Kidney tubule cell (primary cell): ENCODE data around the gene SH3RF1.

ENCODE experiments used
- DNase-seq: peaks from one replicate; pipeline ENCODE4 v3.0.0-alpha.2; 2018; ENCODE audit warnings: low spot score

SH3RF1 gene

GRCh38 chr4:169163495-169163894, 107.3 kb downstream of the SH3RF1 start:
- DNase-seq = no peak

DNA sequence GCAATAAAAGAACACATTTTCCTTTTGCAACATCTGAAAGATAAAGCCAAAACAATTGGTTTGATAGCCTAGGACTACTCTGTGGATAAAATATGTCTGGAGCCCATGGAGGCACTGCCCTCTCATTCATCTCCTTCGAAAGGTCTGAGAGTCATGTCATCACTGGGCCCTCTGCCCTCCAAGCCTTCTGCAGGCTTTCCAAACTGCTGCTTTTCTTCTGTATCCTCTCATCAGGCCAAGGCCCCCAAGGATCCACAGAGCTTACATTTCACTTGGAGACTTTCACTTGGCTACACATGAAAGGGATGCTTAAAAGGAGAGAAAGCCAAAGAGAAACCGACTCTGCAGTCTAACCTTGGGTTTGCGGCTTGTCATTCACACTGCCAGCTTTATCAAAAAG, 109.9 kb downstream of the SH3RF1 start:
- no peak for DNase-seq

- peak; percentile 66 for DNase-seq
Measured at GRCh38 chr4:169159624-169160171, 111.1 kb downstream of the SH3RF1 start.

DNA sequence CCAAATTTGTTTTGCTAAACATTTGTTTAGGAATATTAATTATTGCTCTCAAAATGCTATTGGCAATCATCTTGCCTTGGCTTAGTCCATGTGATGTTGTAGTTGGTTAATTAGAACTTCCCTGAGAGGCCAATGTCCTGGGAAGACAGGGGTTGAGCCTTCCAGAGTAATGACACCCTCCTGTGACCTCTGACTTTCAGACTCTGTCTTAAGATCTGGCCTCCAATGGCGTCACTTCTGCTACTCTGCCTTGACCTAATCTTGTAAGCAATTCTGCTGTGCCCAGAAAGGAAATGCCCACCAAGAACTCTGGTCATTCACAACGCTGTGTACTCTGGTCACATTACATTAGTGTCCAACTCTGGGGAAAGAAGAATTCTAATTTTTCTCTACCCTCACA, 111.9 kb downstream of the SH3RF1 start:
- no peak for DNase-seq

DNA sequence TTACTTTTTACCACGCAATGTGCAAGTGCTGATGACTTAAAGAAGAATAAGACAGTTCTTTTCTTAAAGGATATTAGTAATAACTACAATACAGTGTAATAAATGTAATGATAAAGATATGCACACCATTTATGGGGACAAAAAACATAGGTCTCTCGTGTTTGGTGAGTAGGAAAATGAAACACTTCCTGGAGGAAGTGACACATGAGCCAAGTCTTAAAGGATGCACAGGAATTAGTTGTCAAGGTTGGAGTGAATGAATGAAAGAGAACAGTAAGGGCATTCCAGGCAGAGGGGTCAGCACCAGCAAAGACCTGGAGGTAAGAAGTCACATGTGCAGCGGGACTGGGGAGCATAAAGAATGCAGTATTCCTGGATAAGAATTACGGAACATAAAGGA, 112.7 kb downstream of the SH3RF1 start:
- DNase-seq = peak; percentile 39

GRCh38 chr4:169156392-169156791, 114.4 kb downstream of the SH3RF1 start:
- DNase-seq = no peak

- DNase-seq = no peak
Measured at GRCh38 chr4:169154121-169154520, 116.6 kb downstream of the SH3RF1 start.

DNA sequence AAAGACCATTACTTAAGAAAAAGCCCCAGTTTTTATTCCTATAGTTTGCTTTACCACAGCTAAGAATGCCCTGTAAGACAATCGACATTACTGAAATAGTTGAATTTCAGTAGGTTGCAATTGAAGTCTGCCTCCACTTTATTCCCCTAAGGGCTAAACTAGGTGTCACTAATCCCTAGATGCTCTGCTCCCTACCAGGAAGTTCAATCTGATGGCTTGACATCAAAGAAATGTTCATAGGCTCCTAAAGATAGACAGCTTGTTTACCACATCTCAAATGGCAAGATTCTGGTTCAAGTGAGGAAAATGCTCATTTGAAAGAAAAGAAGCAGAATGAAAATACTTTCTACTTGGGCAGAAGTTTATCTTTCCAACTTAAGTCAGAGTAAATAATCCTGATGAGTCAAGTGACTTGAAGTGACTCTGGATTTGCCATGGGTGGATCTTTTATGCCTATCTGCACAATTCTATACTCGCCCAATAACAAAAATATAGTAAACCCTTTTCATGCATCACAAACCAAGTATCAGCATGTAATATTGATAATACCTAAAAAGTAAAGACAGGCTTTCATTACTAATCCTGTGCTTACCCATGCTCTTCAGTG, 117.2 kb downstream of the SH3RF1 start:
- no peak for DNase-seq

GRCh38 chr4:169152899-169153298, 117.9 kb downstream of the SH3RF1 start:
- DNase-seq = no peak

GRCh38 chr4:169152098-169152497, 118.7 kb downstream of the SH3RF1 start:
- DNase-seq = no peak

DNA sequence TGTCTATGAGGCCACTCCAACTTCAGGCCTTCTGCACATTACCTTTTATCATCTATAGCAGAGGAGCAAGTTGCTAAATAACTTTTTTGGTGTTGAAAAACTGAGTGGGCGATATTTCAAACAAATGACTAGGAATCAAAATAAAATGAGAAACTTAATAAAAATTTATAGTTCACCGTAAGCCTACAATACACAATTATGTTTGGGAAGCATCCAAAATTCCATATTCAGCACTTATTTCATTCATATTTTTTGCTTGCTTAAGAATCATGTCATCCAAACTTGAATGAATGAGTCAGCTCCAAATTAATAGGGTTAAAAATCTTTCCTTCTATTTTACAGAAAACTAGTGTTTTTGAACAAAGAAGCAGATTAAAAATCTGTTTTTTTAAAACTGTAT, 119.1 kb downstream of the SH3RF1 start:
- DNase-seq = no peak

DNA sequence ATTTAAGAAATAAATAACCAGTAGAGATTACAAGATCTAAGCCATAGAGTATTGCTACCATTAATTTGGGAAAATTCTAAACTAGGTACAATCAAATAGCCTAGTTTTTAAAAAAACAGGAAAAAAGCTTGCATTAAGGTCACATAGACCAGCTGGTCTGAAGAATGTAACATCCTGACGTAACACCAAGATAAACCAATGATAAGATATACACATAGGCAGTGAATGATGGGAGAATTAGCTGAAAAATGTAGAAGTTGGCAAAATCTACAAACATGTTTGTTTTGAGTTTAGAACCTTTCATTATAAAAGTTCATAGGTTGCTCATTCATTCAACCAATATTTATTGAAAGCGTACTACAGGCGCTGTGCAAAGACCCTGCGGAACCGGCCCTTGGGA, 120.0 kb downstream of the SH3RF1 start:
- DNase-seq = no peak

GRCh38 chr4:169148885-169149284, 121.9 kb downstream of the SH3RF1 start:
- no peak for DNase-seq

DNA sequence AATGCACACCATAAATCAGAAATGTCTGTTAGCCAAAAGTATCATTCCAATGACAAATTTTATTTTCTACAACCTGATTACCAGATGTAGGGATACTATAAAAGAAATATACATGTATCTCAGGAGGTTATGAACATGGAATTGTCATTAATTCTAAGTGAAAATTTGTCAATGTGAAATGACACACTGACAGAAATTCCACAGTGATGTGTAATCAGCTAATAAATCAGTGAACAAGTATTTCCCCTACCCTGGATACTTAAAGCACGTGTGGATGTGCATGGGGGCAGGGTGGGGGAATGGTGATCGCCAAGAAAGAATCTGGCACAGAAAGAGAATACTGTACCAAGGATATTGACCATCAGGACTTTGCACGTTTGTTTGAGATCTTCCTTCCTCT, 123.6 kb downstream of the SH3RF1 start:
- peak; percentile 82 for DNase-seq

DNA sequence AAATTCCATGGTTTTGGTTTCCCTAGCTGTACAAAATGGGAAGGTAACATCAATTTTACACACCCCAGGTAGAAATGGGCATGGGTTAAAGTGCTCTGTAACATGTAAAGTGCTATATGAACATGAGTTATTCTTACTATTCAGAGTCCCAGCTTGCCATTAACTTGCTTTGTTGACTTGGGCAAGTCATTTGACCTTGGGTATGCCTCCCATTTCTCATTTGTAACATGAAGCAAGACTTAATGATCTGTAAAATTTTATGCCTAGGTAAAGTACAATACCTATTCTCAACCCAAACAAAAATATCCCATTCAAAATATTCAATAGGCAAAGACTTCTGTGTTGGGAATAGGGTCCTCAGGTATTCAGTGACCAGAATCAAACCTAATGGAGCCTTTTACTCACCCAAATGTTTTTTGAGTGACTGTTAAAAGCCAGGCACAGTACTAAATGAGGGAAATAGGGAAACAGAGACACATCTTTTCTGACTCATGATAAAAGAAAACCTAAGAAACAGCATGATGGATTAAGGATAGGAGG, 126.6 kb downstream of the SH3RF1 start:
- DNase-seq = peak; percentile 59

- DNase-seq = peak; percentile 90
Measured at GRCh38 chr4:169143335-169143734, 127.4 kb downstream of the SH3RF1 start.

GRCh38 chr4:169142906-169143305, 127.8 kb downstream of the SH3RF1 start:
- DNase-seq = no peak

DNA sequence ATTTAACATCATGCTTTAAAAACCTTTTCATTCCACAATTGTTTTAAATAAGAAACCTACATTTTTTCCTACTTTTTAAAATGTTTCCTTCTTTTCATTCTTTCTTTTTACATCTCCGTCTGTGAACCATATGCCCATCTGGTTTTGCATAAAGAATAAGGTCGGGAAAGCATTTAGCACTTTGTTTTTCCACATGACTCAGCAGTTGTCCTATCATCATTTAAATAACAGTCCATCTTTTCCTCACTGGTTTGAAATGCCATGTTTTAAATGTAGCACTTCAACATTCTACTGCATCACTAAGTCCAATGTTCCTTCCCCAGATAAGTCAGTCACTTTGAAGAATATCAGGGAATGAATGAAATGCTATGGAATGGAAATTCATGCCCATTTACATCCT, 128.4 kb downstream of the SH3RF1 start:
- DNase-seq = no peak

GRCh38 chr4:169139021-169139420, 131.7 kb downstream of the SH3RF1 start:
- DNase-seq = no peak

- DNase-seq = no peak
Measured at GRCh38 chr4:169137558-169137920, 133.2 kb downstream of the SH3RF1 start.

DNA sequence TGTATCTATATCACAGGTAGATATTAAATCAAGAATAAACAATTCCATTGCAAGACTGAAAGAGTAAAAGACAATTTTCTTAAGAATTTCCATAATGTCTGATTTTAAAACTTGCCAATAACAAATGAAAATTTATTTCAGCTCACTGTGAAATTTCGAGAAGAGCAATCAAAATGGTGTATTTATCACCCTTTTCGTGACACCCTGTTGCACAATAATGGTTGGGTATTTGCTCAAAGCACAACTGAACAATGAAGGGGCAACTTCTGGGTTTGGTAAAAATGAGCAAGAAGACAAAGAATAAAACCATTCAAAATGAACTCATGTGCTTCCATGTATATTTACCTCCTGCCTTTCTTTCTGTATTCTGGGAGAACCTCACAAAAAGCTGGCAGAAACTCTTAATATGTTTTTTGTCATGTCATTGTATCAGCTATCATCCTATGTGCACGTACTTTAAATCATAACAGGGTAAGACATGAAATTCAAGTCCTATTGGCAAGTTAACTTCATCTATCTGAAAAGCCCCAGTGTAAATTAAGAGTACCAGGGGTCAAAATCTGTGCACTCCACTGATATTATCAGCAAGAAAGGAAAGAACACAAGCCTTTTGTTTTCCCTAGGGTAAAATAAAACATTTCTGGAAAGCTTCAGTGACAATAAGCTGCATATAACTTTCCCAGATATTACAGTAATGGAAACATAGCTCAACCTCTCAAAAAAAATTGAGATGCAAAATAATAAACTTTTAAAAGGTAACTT, 133.8 kb downstream of the SH3RF1 start:
- no peak for DNase-seq

- DNase-seq = no peak
Measured at GRCh38 chr4:169136330-169136729, 134.4 kb downstream of the SH3RF1 start.

DNA sequence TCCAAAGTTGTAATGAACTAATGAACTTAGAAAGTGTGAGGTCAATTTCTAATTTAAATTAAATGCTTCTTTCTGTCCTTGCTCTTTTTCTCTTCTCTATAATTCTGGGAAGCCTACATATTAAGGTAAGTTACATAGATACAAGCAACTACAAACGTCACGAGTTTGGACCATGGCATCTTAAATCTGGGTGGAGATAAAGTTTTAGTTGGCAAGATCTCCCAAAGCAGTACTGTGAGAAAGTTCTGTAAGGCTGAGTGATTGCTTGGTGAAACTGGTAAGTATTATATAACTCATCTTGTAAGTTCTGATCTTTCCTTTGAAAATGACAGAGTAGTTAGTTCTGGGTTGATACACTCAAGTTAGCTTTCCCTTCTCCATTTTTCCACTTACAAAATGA, 135.0 kb downstream of the SH3RF1 start:
- DNase-seq = no peak
